Measurements from ENCODE around the gene ACTBL2. TPM values are rescaled to one million over a fixed set of nuclear protein-coding genes. Genes with fewer than 3 reads are reported as not detected.

ACTBL2 gene
- total and polyA plus RNA-seq, 2 donors (not counting 1 experiment from before 2014, with no cell fraction given) = 0.03 TPM; not detected in 1

DNA sequence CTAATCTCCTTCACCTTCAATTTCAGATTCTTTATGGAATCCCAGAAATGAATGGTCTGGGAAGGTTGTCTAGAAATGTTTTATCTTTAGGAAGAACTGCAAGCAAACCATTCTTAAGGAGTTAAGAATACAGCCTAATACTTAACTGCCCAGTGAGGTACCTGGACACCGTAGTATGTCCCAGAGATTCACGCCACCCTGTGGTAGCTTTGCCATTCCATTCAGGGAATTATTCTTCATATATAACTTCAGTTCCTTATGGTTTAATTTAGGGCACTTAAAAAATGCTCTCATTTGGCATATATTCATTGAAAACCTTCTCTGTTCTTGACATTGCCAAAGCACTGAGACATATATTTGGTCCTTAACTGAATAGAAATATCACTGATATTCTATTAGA is 49.7 kb downstream of the ACTBL2 start:
- Histone ChIP-seq H3K4me3 (replicated peaks in 1 of 4; ENCODE audit: control extremely low read depth in 1 of 4, insufficient read depth in 1 of 4, low read depth in 3 of 4, low read length in 4 of 4) (no peak overlapping the region), H3K79me2 (ENCODE audit: control insufficient read depth, insufficient read depth, low read length) (no peaks in the 10 kb centered on the region), H2AFZ (ENCODE audit: low read length) (no peak overlapping the region), H3K27ac (ENCODE audit: insufficient read depth, low read length) (no peak overlapping the region), H3K9ac (ENCODE audit: insufficient read depth, low read length) (no peak overlapping the region), H4K20me1 (ENCODE audit: control insufficient read depth, extremely low read depth, insufficient read depth, low read length) (no peaks in the 10 kb centered on the region), H3K27me3 (ENCODE audit: control insufficient read depth, insufficient read depth, low read length) (no peaks in the 10 kb centered on the region), H3K4me2 (ENCODE audit: extremely low read depth, insufficient read depth, low read length) (no peak overlapping the region), H3K9me3 (ENCODE audit: control insufficient read depth, insufficient read depth, low read depth, low read length) (no peaks in the 10 kb centered on the region), H3K36me3 (ENCODE audit: control insufficient read depth, insufficient read depth, low read length) (no peaks in the 10 kb centered on the region), H3K4me1 (ENCODE audit: control insufficient read depth, extremely low read depth, insufficient read depth, low read length) (peaks cover 4% of the 10 kb centered on the region)
- DNase-seq (ENCODE audit: low read depth in 2 of 2) = no peak
- TF ChIP-seq, protein P1, sequence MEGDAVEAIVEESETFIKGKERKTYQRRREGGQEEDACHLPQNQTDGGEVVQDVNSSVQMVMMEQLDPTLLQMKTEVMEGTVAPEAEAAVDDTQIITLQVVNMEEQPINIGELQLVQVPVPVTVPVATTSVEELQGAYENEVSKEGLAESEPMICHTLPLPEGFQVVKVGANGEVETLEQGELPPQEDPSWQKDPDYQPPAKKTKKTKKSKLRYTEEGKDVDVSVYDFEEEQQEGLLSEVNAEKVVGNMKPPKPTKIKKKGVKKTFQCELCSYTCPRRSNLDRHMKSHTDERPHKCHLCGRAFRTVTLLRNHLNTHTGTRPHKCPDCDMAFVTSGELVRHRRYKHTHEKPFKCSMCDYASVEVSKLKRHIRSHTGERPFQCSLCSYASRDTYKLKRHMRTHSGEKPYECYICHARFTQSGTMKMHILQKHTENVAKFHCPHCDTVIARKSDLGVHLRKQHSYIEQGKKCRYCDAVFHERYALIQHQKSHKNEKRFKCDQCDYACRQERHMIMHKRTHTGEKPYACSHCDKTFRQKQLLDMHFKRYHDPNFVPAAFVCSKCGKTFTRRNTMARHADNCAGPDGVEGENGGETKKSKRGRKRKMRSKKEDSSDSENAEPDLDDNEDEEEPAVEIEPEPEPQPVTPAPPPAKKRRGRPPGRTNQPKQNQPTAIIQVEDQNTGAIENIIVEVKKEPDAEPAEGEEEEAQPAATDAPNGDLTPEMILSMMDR (conservative IDR thresholded peaks at IDR 0.05 in 1 of 2, IDR thresholded peaks at IDR 0.05 in 1 of 2; ENCODE audit: low read depth in 1 of 2, low read length in 2 of 2) = no peak

DNA sequence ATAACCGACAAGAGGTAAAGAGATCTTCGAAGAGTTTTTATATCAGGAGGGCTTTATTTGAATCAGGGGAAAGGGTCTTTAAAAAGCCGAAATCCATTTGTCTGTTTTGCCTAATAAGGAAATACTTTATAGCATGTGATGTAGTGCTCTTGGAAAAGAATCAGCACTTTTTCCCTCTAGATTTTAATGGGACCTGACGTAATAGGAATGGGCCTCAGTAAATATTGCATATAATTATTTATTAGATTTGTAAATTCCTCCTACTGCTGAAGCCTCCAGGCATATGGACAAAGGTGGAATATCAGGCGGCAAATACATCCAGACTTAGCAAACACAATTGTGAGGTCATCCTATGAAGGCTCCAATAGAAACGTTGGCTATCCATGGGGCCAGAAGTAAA is 50.9 kb downstream of the ACTBL2 start:
- Histone ChIP-seq H3K27ac (ENCODE audit: insufficient read depth, low read length) (no peak overlapping the region), H4K20me1 (ENCODE audit: control insufficient read depth, extremely low read depth, insufficient read depth, low read length) (no peaks in the 10 kb centered on the region)

More for the DNA sequence above, 50.9 kb downstream of the ACTBL2 start:
- no peak overlapping the region for H3K9ac ChIP-seq (ENCODE audit: insufficient read depth, low read length)
- H3K36me3 ChIP-seq (ENCODE audit: control insufficient read depth, insufficient read depth, low read length) = no peaks in the 10 kb centered on the region
- H2AFZ ChIP-seq (ENCODE audit: low read length) = no peak overlapping the region
- H3K9me3 ChIP-seq (ENCODE audit: control insufficient read depth, insufficient read depth, low read depth, low read length) = no peaks in the 10 kb centered on the region
- H3K4me2 ChIP-seq (ENCODE audit: extremely low read depth, insufficient read depth, low read length) = no peak overlapping the region
- peaks cover 2% of the 10 kb centered on the region for H3K4me1 ChIP-seq (ENCODE audit: control insufficient read depth, extremely low read depth, insufficient read depth, low read length)
- no peak overlapping the region for H3K4me3 ChIP-seq (replicated peaks in 1 of 4; ENCODE audit: control extremely low read depth in 1 of 4, insufficient read depth in 1 of 4, low read depth in 3 of 4, low read length in 4 of 4)
- H3K79me2 ChIP-seq (ENCODE audit: control insufficient read depth, insufficient read depth, low read length) = no peaks in the 10 kb centered on the region
- no peak for DNase-seq (ENCODE audit: low read depth in 2 of 2)
- TF ChIP-seq, protein P1 (conservative IDR thresholded peaks at IDR 0.05 in 1 of 2, IDR thresholded peaks at IDR 0.05 in 1 of 2; ENCODE audit: low read depth in 1 of 2, low read length in 2 of 2) = no peak
- no peak for TF ChIP-seq EZH2 (IDR thresholded peaks at IDR 0.05; ENCODE audit: low read length, missing control alignments)
- H3K27me3 ChIP-seq (ENCODE audit: control insufficient read depth, insufficient read depth, low read length) = no peaks in the 10 kb centered on the region

All from fibroblast of lung (primary cell).